Measurements from ENCODE around the gene MAD1L1. TPM values are rescaled to one million over a fixed set of nuclear protein-coding genes. Genes with fewer than 3 reads are reported as not detected.

Gene MAD1L1
- total and polyA plus RNA-seq, 2 experiments from 2014 or later, result 38.2 to 69.8 TPM

DNA sequence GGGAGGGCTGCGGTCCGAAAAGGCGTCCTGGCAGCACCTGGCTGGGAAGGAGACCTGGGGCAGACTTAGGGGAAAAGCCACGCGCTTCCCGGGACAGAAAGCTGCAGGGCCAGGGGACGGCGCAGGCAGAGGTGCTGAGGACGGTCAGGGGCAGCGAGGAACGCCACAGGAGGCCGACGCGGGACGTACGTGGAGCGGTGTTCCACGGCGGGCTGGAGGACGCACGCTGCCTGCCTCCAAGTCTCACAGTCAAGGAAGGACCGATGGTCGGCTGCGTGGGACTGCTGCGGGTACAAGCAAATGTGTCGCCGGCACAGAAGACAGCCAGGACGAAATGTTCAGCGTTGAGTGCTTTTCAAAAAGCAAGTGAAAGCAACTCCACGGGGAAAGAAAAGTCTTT, 317.4 kb downstream of the MAD1L1 start:
- Histone ChIP-seq H3K79me2 (ENCODE audit: insufficient read depth) (no peaks in the 10 kb centered on the region), H4K20me1 (ENCODE audit: insufficient read depth) (no peaks in the 10 kb centered on the region), H3K27me3 (replicated peaks; ENCODE audit: insufficient read depth) (no peaks in the 10 kb centered on the region), H3K27ac (no peak overlapping the region), H3K9ac (no peak overlapping the region), H2AFZ (no peak overlapping the region), H3K4me1 (ENCODE audit: insufficient read depth) (peaks cover 16% of the 10 kb centered on the region; the same call in 1 of the 2 replicates), H3K36me3 (ENCODE audit: low read depth) (no peaks in the 10 kb centered on the region), H3K9me3 (ENCODE audit: low read depth) (no peaks in the 10 kb centered on the region), H3K4me3 (no peak overlapping the region), H3K4me2 (ENCODE audit: unreplicated experiment) (no peak overlapping the region), H3F3A (ENCODE audit: insufficient read depth) (no peaks in the 10 kb centered on the region), H3K9me2 (ENCODE audit: insufficient read depth) (no peaks in the 10 kb centered on the region)
- no peak for DNase-seq
- in situ Hi-C loops (cut with MboI), result no loop called here
- TF ChIP-seq EZH2phosphoT487 (IDR thresholded peaks at IDR 0.05; ENCODE audit: insufficient read depth, low read depth) (no peak), EZH2 (IDR thresholded peaks at IDR 0.05; ENCODE audit: insufficient read depth, poor library complexity, severe bottlenecking) (no peak)
- WGBS, 2 experiments (ENCODE audit: low coverage in 1 of 2, low lambda C conversion rate in 2 of 2, missing lambda C conversion rate in 2 of 2), result 91 to 92% methylated on average over 22 to 30 of the region's 30 CpGs

DNA sequence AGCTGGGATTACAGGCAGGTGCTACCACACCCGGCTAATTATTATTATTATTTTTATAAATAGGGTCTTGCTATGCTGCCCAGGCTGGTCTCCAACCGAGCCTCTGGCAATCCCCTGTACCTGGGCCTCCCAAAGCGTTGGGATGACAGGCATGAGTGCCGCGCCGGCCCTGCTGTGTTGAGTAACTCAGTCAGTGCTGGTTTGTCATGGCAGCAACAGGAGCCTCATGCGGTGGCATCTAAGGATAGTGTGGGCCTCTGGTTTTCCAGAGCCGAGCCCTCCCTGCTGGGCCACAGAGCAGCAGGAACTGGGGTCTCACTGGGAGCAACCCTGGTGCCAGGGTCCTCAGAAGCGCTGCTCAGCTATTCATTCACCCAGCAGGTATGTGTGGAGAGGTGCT, 318.0 kb downstream of the MAD1L1 start:
- Histone ChIP-seq H3K4me1 (ENCODE audit: insufficient read depth) (peaks cover 11% of the 10 kb centered on the region; the same call in 1 of the 2 replicates), H3K4me3 (no peak overlapping the region), H3K9me3 (ENCODE audit: low read depth) (no peaks in the 10 kb centered on the region), H3K9me2 (ENCODE audit: insufficient read depth) (no peaks in the 10 kb centered on the region), H2AFZ (no peak overlapping the region), H3K27ac (no peak overlapping the region), H3K9ac (no peak overlapping the region), H3F3A (ENCODE audit: insufficient read depth) (no peaks in the 10 kb centered on the region), H4K20me1 (ENCODE audit: insufficient read depth) (no peaks in the 10 kb centered on the region), H3K4me2 (ENCODE audit: unreplicated experiment) (no peak overlapping the region), H3K36me3 (ENCODE audit: low read depth) (no peaks in the 10 kb centered on the region), H3K79me2 (ENCODE audit: insufficient read depth) (no peaks in the 10 kb centered on the region), H3K27me3 (replicated peaks; ENCODE audit: insufficient read depth) (no peaks in the 10 kb centered on the region)
- in situ Hi-C loops (cut with MboI), result no loop called here
- WGBS, 2 experiments (ENCODE audit: low coverage in 1 of 2, low lambda C conversion rate in 2 of 2, missing lambda C conversion rate in 2 of 2), result 92 to 93% methylated on average over 9 of the region's 9 CpGs
- no peak for DNase-seq
- TF ChIP-seq EZH2 (IDR thresholded peaks at IDR 0.05; ENCODE audit: insufficient read depth, poor library complexity, severe bottlenecking), result no peak
- TF ChIP-seq EZH2phosphoT487 (IDR thresholded peaks at IDR 0.05; ENCODE audit: insufficient read depth, low read depth), result no peak

DNA sequence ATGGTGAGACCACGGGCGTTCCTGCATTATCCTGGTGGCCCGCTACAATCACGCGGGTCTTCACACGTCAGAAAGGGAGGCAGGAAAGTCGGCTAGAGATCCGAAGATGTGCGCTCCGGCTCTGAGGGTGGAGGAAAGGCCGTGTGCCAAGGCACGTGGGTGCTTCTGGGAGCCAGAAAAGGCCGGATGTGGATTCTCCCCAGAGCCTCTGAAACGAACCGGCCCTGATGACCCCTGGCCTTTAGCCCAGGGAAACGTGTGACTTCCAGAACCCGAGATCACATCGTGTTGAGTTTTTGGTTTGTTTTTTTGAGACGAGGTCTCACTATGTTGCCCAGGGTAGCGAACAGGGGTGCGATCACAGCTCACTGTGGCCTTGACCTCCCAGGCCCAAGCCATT, 318.4 kb downstream of the MAD1L1 start:
- no peaks in the 10 kb centered on the region for H3K9me3 ChIP-seq (ENCODE audit: low read depth)
- H3K27ac ChIP-seq, result no peak overlapping the region
- 90 to 95% methylated on average over 21 of the region's 21 CpGs for WGBS, 2 experiments (ENCODE audit: low coverage in 1 of 2, low lambda C conversion rate in 2 of 2, missing lambda C conversion rate in 2 of 2)
- H3K4me2 ChIP-seq (ENCODE audit: unreplicated experiment), result no peak overlapping the region
- TF ChIP-seq EZH2 (IDR thresholded peaks at IDR 0.05; ENCODE audit: insufficient read depth, poor library complexity, severe bottlenecking), result no peak
- TF ChIP-seq EZH2phosphoT487 (IDR thresholded peaks at IDR 0.05; ENCODE audit: insufficient read depth, low read depth), result no peak
- H3K79me2 ChIP-seq (ENCODE audit: insufficient read depth), result no peaks in the 10 kb centered on the region
- H3K9ac ChIP-seq, result no peak overlapping the region
- H3K27me3 ChIP-seq (replicated peaks; ENCODE audit: insufficient read depth), result no peaks in the 10 kb centered on the region
- no peaks in the 10 kb centered on the region for H3K36me3 ChIP-seq (ENCODE audit: low read depth)
- H3F3A ChIP-seq (ENCODE audit: insufficient read depth), result no peaks in the 10 kb centered on the region
- H3K4me3 ChIP-seq, result no peak overlapping the region
- H3K9me2 ChIP-seq (ENCODE audit: insufficient read depth), result no peaks in the 10 kb centered on the region
- H4K20me1 ChIP-seq (ENCODE audit: insufficient read depth), result no peaks in the 10 kb centered on the region
- no peak for DNase-seq
- H2AFZ ChIP-seq, result no peak overlapping the region
- H3K4me1 ChIP-seq (ENCODE audit: insufficient read depth), result peaks cover 8% of the 10 kb centered on the region; the same call in 1 of the 2 replicates
- in situ Hi-C loops (cut with MboI), result no loop called here

DNA sequence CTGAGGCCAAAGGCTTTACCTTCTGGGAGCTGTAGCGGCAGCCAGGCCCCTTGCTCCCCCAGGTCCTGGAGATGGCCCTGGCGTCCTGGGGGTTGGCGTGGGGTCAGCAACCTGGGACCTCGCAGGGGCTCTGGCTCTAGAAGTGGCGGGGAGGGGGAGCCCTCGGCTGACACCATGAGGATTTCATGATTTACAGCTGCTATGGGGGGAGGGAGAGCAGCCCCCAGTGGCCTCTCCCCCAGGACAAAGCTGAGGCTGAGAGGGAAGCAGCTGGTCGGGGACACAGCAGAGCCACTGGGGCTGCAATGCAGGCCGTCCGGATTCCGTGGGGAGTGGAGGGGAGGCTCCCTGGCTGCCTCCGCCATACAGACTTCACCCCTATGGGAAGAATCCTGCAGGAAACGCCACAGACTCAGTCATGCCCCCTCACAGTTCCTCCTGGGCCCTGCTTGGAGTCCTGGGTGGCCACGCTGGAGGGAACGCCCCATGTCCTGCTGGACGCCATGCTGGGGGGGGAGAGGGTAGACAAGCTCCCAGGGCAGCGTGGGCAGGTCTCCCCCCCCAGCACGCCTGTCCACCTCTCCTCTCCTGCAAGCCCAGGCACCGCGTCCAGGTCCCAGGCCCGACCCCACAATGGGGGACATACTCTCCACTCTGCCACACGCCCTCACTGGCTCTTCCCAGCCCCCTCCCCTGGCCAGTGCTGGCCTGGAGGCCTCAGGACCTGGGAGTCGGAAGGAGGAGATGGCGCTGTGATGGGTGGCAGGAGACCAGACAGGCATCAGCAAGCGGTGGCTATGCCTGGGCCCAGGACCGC, 319.1 kb downstream of the MAD1L1 start:
- Histone ChIP-seq H3K4me3 (no peak overlapping the region), H4K20me1 (ENCODE audit: insufficient read depth) (no peaks in the 10 kb centered on the region), H3K27ac (no peak overlapping the region), H3K4me2 (ENCODE audit: unreplicated experiment) (no peak overlapping the region), H3K9ac (no peak overlapping the region), H3K27me3 (replicated peaks; ENCODE audit: insufficient read depth) (no peaks in the 10 kb centered on the region), H3K36me3 (ENCODE audit: low read depth) (no peaks in the 10 kb centered on the region), H2AFZ (no peak overlapping the region), H3F3A (ENCODE audit: insufficient read depth) (no peaks in the 10 kb centered on the region), H3K9me3 (ENCODE audit: low read depth) (no peaks in the 10 kb centered on the region), H3K9me2 (ENCODE audit: insufficient read depth) (no peaks in the 10 kb centered on the region), H3K4me1 (ENCODE audit: insufficient read depth) (peaks cover 8% of the 10 kb centered on the region; the same call in 1 of the 2 replicates), H3K79me2 (ENCODE audit: insufficient read depth) (no peaks in the 10 kb centered on the region)
- DNase-seq, result no peak
- WGBS, 2 experiments (ENCODE audit: low coverage in 1 of 2, low lambda C conversion rate in 2 of 2, missing lambda C conversion rate in 2 of 2), result 91% methylated on average over 21 to 25 of the region's 25 CpGs
- no peak for TF ChIP-seq EZH2 (IDR thresholded peaks at IDR 0.05; ENCODE audit: insufficient read depth, poor library complexity, severe bottlenecking)
- TF ChIP-seq EZH2phosphoT487 (IDR thresholded peaks at IDR 0.05; ENCODE audit: insufficient read depth, low read depth), result no peak
- in situ Hi-C loops (cut with MboI), result no loop called here
